Measurements from ENCODE around the gene GNE. TPM values are rescaled to one million over a fixed set of nuclear protein-coding genes. Genes with fewer than 3 reads are reported as not detected.

The GNE gene
- polyA plus RNA-seq, 1 donor (not counting 4 experiments of a cell fraction or from before 2014, with no cell fraction given) = 10.1 TPM

DNA sequence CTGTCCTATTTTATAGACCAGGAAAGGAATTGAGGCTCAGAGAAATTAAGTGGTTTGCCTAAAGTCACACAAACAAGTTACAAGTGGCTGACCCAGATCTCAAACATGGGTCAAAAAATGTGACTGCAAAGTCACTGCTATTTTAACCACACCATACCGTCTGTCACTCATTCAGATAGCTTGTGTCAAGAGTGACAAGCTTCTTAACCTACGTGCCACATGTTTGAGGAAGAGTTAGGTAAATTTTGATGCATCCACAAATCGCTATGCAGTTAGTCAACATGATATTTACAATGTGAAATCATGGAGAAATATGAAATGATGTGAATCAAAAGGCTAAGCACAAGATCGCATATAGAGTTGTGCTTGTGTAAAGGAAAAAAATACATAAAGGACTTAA, 22.7 kb upstream of the GNE start:
- DNase-seq (ENCODE audit: low read depth, low spot score) (no peak), FAIRE-seq (peak; percentile 41)
- no peaks in the 10 kb centered on the region for H3K9me1 ChIP-seq (ENCODE audit: control insufficient read depth, extremely low read depth, insufficient read depth, low read length)
- no peaks in the 10 kb centered on the region for H3K27me3 ChIP-seq (ENCODE audit: control insufficient read depth, extremely low read depth, insufficient read depth, low read length)
- no peaks in the 10 kb centered on the region for H4K20me1 ChIP-seq (ENCODE audit: control insufficient read depth, extremely low read depth, insufficient read depth, low read length)
- H2AFZ ChIP-seq (ENCODE audit: control insufficient read depth, low read length) = no peak overlapping the region
- no peaks in the 10 kb centered on the region for H3K9me3 ChIP-seq (ENCODE audit: control insufficient read depth, low read depth, low read length)
- H3K27ac ChIP-seq (ENCODE audit: control insufficient read depth, insufficient read depth, low read length) = no peak overlapping the region
- H3K9ac ChIP-seq (ENCODE audit: control insufficient read depth, extremely low read depth, insufficient read depth, low read length) = no peak overlapping the region
- H3K4me2 ChIP-seq (ENCODE audit: control insufficient read depth, extremely low read depth, insufficient read depth, low read depth, low read length) = no peak overlapping the region
- H3K4me1 ChIP-seq (ENCODE audit: control insufficient read depth, extremely low read depth, insufficient read depth, low read length) = peaks cover 9% of the 10 kb centered on the region
- no peaks in the 10 kb centered on the region for H3K36me3 ChIP-seq (ENCODE audit: control insufficient read depth in 2 of 2, extremely low read depth in 1 of 2, insufficient read depth in 2 of 2, low read length in 2 of 2)
- no peak for TF ChIP-seq EZH2 (IDR thresholded peaks at IDR 0.05; ENCODE audit: low read length)
- TF ChIP-seq, protein P1, sequence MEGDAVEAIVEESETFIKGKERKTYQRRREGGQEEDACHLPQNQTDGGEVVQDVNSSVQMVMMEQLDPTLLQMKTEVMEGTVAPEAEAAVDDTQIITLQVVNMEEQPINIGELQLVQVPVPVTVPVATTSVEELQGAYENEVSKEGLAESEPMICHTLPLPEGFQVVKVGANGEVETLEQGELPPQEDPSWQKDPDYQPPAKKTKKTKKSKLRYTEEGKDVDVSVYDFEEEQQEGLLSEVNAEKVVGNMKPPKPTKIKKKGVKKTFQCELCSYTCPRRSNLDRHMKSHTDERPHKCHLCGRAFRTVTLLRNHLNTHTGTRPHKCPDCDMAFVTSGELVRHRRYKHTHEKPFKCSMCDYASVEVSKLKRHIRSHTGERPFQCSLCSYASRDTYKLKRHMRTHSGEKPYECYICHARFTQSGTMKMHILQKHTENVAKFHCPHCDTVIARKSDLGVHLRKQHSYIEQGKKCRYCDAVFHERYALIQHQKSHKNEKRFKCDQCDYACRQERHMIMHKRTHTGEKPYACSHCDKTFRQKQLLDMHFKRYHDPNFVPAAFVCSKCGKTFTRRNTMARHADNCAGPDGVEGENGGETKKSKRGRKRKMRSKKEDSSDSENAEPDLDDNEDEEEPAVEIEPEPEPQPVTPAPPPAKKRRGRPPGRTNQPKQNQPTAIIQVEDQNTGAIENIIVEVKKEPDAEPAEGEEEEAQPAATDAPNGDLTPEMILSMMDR (optimal IDR thresholded peaks at IDR 0.05 in 1 of 3, IDR thresholded peaks at IDR 0.05 in 1 of 3, conservative IDR thresholded peaks at IDR 0.05 in 1 of 3; ENCODE audit: extremely low read depth in 1 of 3, insufficient read depth in 2 of 3, low read length in 3 of 3) = no peak
- dilution Hi-C loops (cut with MboI; ENCODE audit: extremely low pct_ligation_motif_present, low sequenced_read_pairs) = no loop called here
- no peaks in the 10 kb centered on the region for H3K79me2 ChIP-seq (ENCODE audit: control insufficient read depth, insufficient read depth, low read length)
- no peak overlapping the region for H3K4me3 ChIP-seq (ENCODE audit: control insufficient read depth in 2 of 3, extremely low read depth in 1 of 3, insufficient read depth in 2 of 3, low read depth in 1 of 3, low read length in 3 of 3)

DNA sequence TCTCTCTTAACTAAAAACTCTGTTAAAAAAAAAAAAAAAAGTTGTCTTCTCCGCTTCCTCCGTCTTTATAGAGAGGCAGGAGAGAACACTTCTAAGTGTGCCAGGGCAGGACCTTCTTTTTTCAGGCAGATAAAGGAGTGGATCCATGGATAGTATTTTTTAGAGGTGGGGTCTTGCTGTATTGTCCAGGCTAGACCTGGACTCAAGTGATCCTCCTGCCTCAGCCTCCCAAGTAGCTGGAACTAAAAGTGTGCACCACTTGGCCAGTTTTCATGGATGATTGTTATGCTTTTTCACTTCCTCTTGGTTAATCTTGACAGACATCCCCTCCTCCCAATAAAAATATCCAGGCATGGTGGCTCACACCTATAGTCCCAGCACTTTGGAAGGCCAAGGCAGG, 20.0 kb upstream of the GNE start:
- Histone ChIP-seq H3K27ac (ENCODE audit: control insufficient read depth, insufficient read depth, low read length) (no peak overlapping the region), H4K20me1 (ENCODE audit: control insufficient read depth, extremely low read depth, insufficient read depth, low read length) (no peaks in the 10 kb centered on the region), H3K9ac (ENCODE audit: control insufficient read depth, extremely low read depth, insufficient read depth, low read length) (no peak overlapping the region), H3K4me2 (ENCODE audit: control insufficient read depth, extremely low read depth, insufficient read depth, low read depth, low read length) (no peak overlapping the region), H3K4me3 (ENCODE audit: control insufficient read depth in 2 of 3, extremely low read depth in 1 of 3, insufficient read depth in 2 of 3, low read depth in 1 of 3, low read length in 3 of 3) (no peak overlapping the region), H3K9me1 (ENCODE audit: control insufficient read depth, extremely low read depth, insufficient read depth, low read length) (no peaks in the 10 kb centered on the region), H3K4me1 (ENCODE audit: control insufficient read depth, extremely low read depth, insufficient read depth, low read length) (no peaks in the 10 kb centered on the region), H3K36me3 (ENCODE audit: control insufficient read depth in 2 of 2, extremely low read depth in 1 of 2, insufficient read depth in 2 of 2, low read length in 2 of 2) (no peaks in the 10 kb centered on the region), H3K27me3 (ENCODE audit: control insufficient read depth, extremely low read depth, insufficient read depth, low read length) (no peaks in the 10 kb centered on the region), H2AFZ (ENCODE audit: control insufficient read depth, low read length) (no peak overlapping the region), H3K9me3 (ENCODE audit: control insufficient read depth, low read depth, low read length) (no peaks in the 10 kb centered on the region), H3K79me2 (ENCODE audit: control insufficient read depth, insufficient read depth, low read length) (no peaks in the 10 kb centered on the region)
- DNase-seq (ENCODE audit: low read depth, low spot score) = no peak
- no peak for FAIRE-seq
- dilution Hi-C loops (cut with MboI; ENCODE audit: extremely low pct_ligation_motif_present, low sequenced_read_pairs) = no loop called here
- TF ChIP-seq, protein P1 (optimal IDR thresholded peaks at IDR 0.05 in 1 of 3, IDR thresholded peaks at IDR 0.05 in 1 of 3, conservative IDR thresholded peaks at IDR 0.05 in 1 of 3; ENCODE audit: extremely low read depth in 1 of 3, insufficient read depth in 2 of 3, low read length in 3 of 3) = no peak
- no peak for TF ChIP-seq EZH2 (IDR thresholded peaks at IDR 0.05; ENCODE audit: low read length)
